Measurements from ENCODE around the gene ZDHHC8.
"Not testable (repeated sequence)": the region's sequence is repeated elsewhere in the genome, so short reads cannot be mapped to it uniquely, and the experiment has no call there.

The ZDHHC8 gene

DNA sequence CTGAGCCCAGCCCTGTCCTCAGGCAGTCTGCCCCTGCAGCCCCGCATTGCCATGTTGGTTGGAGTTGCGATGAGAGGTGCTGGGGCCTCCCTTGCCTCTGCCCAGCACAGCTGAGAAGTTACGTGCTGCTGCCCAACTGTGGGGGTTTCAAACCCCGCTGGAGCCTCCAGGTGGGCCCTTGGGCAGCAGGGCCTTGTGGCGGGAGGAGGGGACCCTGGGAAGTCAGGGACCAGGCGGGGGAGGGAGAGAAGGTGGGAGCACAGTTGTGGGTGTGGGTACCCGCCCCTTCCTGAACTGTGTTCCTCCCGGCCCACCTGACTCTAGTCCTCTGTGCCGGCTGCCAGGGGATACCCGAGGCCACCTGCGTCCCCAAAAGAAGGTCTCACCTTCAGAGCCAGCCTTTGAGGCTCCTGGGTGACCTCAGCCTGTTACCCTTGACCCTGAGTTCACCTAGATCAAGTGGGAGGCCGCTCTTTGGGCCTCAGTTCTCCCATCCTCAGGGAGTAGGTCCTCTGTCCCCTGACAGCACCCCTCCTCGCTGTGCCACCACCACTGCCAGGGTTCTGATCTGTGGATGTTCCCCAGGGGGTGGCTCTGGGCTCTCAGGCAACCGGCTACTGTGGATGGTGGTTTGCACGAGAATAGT is 26.9 kb downstream of the ZDHHC8 start:
- DNase-seq (ENCODE audit: low read depth) = no peak

DNA sequence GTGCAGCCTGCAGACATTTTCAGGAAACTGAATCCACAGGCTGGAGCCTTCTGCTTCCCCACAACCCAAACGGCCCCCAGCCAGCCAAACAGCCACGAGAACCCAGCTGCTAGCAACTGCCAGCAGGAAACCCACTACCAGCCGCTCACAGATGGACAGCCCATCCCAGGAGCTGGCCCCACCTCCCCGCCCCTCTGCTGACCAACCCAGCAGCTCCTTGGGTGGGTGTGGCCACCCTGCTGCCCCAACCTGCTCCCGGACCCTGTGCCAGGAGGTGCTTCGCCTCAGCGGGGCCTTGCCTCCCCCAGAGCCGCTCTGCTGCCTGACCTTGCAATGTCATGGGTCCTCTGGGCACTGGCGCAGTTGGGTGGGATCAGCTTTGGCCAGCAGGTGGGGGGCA is 27.5 kb downstream of the ZDHHC8 start:
- no peak for DNase-seq (ENCODE audit: low read depth)

DNA sequence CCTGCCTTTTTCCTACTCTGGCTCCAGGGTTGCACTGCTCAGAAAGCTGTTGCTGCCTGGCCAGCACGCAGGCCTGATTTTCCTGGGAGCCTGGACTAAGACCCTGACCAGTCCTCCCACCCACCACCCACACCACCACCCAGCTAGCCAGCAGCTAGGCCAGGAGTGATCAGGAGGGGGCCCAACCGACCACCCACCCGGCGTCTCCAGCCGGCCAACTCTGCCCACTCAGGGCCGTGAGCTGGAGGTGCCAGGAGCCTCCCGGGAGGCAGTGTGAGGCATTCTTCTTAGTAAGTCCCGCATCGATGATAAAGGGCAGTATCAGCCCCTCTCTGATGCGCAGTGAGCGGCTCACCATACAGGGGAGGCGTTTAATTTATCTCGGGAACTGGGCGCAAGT is 27.9 kb downstream of the ZDHHC8 start:
- DNase-seq (ENCODE audit: low read depth) = not testable (repeated sequence)

DNA sequence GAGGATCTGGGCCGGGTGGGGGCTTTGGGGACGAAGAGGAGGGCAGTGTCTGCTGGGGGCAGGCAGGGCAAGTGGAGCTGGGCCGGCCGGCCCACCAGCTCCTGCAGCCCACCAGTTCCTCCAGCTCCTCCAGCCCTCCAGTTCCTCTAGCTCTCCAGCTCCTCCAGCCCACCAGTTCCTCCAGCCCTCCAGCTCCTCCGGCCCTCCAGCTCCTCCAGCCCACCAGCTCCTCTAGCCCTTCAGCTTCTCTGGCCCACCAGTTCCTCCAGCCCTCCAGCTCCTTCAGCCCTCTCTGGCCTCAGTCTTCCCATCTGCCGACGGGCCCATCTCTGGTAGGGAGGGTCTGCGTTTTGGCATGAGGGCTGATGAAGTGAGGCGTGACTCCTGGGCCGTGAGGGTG is 28.4 kb downstream of the ZDHHC8 start:
- DNase-seq (ENCODE audit: low read depth) = no peak

DNA sequence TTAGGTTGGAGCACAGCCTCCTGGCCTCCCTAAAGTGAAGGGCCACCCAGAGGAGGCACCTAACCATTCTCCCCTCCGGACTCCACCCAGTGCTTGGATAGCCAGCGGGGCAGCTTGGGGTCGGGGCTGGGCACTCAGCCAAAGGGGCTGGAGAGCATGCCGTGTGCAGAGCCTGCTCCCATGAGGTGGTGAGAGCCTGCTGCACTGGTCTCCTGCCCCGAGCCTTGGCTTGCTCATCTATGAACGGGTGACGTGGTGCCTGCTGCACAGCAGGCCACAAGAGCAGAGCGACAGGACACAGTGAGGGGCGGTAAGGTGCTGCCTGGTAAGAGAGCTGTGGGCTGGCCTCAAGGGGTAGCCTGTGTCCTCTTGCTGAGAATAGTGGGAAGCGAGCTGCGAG is 33.3 kb downstream of the ZDHHC8 start:
- DNase-seq (ENCODE audit: low read depth) = no peak

DNA sequence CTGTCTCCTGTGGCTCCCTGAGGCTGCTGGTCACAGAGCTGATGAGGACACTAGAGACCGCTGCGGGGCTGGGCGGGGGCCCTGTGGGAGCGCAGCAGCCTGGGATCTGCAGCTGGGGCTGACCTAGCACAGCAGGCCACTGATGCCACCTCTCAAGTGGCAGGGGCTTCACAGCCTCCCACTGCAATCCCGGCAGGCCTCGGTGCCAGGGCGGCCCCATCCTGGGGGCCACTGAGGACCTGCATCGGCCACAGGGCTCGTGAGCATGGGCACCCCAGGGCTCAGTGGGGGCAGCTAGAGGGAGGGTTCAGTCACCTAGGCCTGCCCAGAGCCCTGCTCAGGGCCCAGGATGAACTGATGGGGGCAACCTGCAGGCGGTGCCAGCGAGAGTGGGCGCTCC is 33.8 kb downstream of the ZDHHC8 start:
- DNase-seq (ENCODE audit: low read depth) = no peak

DNA sequence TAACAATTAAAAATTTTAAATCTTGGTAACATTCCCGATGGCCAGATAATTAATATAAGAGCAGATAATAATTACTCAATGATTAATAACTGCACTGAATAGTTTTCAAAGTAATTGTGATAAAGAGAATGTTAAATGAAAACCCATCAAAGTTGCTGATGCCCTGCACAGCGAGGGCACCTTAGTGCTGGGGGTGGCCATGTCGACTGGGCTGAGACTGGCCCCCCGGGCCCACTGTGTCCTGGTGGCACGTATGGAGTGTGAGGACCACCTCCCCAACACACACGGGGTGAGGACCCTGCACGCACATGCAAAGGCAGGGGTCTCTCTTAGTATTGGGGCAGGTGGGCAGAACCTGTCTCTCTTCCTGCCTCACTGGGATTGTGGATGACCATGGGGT is 34.3 kb downstream of the ZDHHC8 start:
- DNase-seq (ENCODE audit: low read depth) = no peak

DNA sequence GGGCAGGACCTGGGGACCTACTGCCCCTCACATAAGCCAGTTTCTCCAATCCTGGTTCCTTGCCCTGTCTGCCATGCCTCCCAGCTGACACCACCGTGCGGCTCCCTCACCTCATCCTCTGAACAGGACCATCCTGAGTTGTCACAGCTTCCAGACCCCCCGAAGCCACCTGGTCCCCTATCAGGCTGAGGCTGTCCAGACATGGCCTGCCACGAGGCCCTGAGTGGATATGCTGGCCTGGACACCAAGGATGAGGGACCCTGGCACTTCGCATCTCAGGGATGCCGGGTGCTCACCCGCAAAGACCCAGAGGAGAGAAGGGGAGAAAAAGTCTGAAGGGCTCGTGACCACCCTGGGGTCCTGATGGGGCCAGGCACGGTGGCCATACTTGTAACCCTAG is 35.1 kb downstream of the ZDHHC8 start:
- DNase-seq (ENCODE audit: low read depth) = no peak

DNA sequence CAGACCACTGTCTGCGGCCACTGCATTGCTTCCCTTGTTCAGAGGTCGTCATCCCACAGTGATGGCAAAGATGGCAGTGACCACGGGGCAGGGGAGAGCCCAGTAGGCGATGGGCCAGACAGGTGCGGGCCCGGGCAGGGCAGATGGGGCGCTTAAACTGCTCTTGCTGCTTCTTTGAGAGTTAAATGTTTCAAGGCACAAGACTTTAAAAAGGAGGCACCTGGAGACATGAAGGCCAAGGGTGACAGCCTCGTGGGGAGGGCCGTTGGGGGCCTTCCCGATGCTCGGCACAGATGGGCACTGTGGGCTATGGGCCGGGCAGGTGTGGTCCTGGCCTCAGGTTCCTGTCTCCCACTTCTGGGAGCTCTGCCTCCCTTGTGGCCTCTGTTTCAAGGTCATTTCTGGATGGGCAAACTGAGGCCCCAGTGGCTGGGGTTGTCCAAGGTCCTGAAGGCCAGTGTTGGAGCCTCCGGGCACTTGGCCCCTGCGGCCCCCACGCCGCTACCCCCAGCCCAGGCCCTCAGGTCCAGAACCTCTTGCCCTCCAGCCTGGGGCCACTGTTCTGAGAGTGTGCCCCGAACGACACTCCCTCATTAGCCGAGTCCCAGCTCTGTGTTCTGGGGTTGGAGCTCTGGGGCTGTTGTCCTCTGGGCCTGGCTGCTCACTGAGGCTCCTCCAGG is 36.2 kb downstream of the ZDHHC8 start:
- DNase-seq (ENCODE audit: low read depth) = no peak

DNA sequence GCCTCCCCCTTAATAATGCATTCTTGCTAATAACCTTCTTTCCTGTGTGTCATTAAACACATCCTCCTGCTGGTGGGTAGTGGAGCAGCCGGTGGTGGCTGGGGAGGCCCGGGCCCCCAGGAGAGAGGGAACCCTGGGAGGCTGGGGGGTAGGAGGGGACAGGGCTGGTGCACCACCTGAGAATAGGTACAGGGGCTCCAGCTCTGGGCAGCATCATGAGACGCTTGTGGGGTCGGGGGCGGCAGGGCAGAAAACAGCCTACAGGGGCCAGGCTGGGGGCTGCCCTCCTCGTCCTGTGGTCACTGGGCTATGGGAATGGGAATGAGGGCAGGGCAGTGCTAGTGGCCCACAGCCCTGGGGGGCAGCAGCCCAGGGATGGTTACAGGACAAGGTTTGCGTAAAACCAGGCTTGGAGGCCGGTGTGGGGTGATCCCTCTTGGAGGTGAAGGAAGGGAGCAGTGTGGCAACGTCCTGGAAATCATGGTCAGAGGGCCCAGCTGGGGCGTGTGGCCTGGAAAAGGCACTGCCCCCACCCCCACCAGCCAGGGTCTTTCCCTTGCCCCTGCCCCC is 37.7 kb downstream of the ZDHHC8 start:
- DNase-seq (ENCODE audit: low read depth) = no peak

DNA sequence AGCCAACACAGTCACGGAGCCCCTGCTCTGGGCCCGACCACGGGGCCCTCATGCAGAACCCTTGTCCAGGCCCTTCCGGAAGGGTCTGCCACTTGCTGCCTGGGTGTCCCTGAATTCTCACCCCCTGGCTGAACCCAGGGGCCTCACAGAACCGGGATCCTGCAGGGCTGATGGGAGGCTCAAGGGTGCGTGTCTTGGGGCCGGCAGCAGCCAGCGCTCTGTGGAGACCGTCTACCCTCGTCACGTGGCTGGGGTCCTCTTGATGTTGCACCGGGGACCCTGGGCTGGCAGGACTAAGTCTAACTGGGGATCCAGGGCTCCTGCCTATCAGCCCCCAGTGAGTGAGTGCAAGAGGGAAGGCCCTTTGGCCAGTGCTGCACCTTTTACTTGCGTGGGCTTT is 38.6 kb downstream of the ZDHHC8 start:
- no peak for DNase-seq (ENCODE audit: low read depth)

DNA sequence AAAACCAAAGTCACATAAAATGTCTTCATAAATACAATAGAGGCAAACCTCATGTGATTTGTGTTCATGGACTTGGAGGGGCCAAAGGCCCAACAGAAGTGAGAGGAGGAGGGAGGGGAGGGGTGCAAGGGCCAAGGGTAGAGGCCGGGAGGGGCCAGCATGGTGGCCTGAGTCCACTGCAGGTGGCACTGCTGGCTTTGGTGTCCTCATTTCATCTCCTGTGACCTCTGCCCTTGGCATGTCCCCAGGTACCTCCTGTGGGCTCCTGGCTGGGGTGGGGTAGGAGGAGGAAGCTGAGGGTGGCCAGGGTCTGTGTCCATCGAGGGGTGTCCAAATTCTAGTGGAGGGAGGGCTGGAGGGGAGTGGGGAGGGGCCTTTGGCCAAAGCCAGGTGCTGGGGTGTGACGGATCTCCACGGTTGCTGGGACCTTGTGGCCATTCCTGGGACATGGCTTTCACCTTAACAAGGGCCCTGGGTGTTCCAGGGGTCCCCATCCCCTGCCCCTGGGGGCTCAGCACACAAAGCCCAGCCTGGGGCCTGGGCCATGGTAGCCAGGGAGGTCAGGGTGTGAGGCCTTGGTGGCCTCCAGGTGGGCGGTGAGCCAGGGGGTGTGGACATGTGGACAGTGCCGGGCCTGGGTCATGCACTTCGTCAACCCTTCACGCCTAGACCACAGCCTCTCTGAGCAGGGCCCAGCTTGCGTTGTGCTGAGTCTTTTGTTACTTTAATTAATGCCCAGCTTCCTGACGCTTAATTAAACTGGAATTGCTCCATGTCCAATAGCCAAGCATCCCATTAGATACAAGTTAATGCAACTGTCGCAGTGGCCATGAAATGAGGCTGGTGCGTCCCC is 39.9 kb downstream of the ZDHHC8 start:
- DNase-seq (ENCODE audit: low read depth) = no peak

DNA sequence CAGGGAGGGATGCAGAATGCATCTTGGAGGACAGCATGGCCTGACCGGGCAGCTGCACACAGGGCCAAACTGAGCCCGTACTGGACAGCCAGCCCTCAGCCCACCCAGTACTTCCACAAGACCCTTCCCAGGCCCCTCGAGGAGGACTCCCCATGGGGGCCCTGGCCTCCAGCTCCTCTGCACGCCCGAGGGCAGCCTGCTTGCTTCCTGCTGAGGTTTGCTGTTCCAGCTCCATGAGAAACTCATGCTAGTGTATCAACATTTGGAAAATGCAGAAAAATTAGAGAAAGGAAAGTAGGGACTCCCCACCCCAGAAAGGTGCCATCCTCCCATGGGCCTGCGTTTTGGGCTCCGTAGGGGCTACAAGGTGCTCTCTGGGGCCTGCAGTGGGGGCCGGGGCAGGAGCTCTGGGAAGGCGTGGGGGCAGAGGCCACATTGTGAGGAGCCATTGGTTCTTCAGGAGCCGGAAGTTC is 40.6 kb downstream of the ZDHHC8 start:
- DNase-seq (ENCODE audit: low read depth) = no peak

DNA sequence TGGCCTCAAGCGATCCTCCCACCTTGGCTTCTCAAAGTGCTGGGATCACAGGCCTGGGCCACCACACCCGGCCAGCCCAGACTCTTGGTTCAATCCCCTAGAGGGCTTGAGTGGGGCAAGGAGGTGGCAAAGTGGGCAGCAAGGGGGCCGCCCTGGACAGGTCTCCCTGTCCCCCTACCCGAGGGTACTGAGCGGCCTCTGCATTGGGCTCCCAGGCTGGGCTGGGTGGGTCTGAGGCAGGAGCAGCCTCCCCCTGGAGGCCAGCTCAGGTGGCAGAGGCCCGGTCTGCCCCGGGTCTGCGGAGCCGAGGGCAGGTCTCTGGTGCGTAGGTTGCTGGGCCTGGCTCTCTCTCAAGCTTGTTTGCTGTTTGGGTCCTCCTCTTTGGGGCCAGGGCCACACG is 41.6 kb downstream of the ZDHHC8 start:
- DNase-seq (ENCODE audit: low read depth) = no peak

DNA sequence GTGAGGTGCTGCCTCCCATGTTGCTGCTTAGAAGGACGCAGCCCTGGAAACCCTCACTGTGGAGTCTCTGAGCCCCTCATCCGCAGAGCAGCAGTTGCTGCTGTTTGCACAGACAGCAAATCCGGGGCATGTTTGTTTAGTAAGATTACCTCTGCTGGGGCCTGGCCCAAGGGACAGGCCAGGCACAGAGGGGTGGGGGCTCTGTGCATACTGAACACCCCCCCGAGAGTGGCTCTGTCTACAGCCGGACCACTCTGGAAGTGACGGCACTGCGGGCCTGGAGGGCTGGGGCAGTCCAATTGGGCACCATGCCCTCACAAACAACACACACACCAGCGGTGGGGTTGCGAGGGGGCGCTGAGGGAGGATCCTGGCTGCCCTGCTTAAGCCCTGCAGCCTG is 42.2 kb downstream of the ZDHHC8 start:
- no peak for DNase-seq (ENCODE audit: low read depth)

DNA sequence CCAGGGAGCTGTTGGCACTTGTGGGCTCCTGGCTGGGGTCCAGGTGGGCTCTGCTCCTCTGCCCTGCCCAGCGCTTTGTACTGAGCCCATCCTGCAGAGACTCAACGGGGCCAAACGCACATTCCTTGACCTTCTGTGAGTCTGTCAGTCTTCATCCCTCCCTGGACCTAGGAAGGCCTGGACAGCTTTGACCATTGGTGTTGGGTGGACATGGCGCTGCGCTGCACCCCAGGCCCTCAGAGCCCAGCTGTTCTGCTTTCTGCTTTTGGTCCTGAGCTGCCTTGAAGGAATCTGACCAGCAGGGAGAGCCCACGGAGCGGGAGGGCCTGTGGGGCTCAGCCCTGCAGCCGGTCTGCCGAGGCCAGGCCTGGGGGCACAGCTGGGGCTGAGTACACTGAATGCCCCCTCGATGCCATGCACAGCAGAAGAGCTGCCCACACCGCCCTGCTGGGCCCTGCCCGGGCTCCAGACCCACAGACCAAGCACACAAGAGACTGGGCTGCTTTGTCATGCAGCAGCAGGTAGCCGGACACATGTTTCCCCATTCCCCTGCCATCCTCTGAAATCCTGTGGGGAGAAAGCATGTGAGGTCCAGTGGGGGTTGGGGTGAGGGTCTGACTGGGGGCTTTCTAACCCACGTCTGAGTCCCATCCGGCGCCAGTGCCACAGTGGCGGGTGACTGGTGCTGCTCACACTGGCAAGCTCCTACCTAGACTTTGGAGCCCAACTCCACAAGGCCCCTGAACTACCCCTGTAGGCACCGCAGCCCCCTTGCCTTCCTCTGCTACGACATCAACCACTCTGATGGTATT is 43.4 kb downstream of the ZDHHC8 start:
- no peak for DNase-seq (ENCODE audit: low read depth)

DNA sequence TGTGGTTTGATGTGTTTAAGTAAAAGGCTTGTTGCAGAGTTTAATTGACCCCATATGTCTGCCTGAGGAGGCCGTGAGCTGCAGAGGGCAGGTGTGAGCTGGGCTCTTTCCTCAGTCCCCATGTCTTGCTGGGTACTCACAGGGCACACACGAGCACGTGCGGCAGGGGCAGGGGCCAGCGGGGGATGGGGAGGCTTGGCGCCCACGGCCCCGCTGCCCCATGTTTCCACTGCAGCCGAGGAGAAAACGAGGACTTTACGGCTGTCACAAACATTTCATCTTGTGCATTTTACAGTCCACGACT is 43.9 kb downstream of the ZDHHC8 start:
- no peak for DNase-seq (ENCODE audit: low read depth)

DNA sequence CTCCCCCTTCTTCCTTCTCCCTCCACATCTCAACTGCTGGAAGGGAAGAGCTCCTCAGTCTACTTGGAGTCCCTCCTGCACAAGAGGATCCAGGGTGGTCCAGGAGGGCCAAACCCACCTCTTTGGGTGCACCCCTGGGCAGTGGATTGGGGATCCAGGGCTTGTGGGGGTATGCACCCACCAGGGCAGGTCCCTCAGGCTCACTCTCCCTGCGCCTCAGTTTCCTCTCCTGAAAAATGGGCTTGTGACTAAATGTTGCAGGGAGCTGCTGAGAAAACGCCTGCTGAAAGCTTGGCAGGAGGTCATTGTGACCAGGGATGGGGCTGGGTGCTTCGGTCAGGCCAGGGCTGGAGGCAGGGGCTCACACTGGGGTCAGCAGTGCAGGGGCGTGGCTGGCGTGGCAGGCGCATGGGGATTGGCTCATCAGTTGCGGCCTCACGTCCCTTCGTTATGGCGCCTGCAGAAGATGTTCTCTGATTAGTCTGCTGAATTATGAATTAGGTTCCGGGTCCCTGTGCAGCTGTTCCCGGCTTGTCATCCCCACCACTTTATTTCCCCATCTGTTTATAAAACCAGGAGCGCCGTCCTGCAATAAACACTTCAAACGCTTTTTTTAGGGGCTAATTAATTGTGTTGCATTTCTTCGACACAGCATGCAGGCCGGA is 44.9 kb downstream of the ZDHHC8 start:
- DNase-seq (ENCODE audit: low read depth) = no peak

DNA sequence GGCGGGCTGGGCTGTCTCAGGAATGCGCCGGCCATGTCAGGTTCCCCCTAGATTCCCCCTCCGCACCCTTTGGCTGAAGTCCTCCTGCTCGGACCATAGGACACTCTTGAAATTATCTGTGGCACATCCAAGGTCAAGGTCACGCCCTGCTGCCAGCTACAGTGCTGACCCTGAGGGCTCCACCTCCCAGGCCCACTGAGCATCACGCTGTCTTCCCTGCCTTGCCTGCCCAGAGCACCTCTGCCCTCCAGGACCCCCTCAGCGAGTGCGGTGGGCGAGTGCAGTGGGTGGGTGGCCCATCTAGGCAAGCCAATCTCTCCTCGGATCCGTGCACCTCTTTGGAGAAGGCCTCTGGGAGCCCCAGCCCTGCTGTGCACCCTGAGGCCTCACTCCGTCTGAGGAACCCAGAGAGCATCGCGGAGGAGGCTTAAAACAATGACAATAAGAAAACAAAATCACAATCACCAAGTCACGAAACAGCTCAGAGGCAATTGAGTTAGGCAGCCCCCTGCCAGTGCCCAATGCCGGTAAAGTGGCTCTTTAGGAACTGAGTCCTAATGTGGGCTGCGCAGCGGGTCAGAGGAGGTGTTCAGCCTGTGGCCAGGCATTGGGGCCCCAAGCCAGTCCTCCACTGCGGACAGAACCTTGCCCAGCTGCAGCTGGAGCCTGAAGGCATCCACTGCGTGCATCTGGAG is 45.8 kb downstream of the ZDHHC8 start:
- no peak for DNase-seq (ENCODE audit: low read depth)

DNA sequence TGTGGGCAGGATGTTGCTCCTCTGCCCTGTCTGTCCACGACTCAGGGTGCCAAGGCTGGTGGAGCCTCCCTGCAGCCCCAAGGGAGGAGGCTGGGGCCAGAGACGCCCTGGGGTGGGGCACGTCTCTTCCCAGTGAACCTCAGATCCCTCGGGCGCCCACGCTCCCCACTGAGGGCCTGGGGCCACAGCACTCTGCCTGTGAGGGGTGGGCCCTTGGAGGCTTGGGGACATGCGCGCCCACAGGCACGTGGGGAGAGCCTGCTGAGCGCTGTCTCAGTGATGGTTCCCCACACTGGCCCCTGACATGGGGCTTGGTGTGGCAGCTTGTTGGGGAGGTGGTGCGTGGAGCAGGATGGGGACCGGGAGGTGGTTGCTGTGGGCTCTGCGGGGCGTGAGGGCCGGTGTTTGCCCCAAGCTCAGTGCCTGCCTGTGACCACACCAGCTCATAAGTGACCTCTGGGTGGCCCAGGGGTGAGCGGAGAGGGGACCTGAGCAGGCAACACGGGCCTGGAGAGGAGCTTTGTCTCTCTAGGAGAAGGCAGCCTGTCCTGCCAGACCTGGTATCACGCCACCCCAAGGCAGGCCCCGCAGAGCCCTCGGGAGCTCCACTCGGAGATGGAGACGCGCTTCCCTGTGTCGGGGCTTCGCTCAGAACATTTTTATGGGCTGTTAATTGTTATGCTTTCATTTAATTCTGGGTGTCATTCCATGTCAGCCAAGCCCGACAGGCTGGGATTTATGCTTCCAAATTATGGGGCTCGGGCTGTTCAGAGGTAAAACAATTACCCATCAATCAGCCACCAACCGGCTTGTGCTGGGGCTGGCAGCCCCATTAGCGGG is 46.7 kb downstream of the ZDHHC8 start:
- no peak for DNase-seq (ENCODE audit: low read depth)

All from HS-27A (cell line).